ENCODE data around the gene AP2A1.
"Not testable (repeated sequence)": the region's sequence is repeated elsewhere in the genome, so short reads cannot be mapped to it uniquely, and the experiment has no call there.

AP2A1 gene

GRCh38 chr19:49817964-49818648, 51.3 kb downstream of the AP2A1 start, which contains the start of gene MED25:
Gene MED25, plus strand, starts transcription at chr19:49818289. Its CDS starts 53 bp downstream, at chr19:49818342.
- peak; percentile 25 for TF ChIP-seq CTCF (IDR thresholded peaks at IDR 0.05; ENCODE audit: insufficient read depth, low read length, missing control alignments)
- ChIA-PET CTCF (interaction anchor here (0.7 to 1.4 kb wide), 3 partner anchors 32 to 145 kb away, joined by 3 to 5 read pairs (median 4); partner anchors contain the start of gene PTOV1), POLR2A (interaction anchor here (1.1 kb wide), 1 partner anchor 33 kb away, joined by 4 read pairs; the partner anchor contains the start of gene PTOV1)
- no peak for DNase-seq (ENCODE audit: low read depth, low spot score)
- peak within 1 kb of the TSS; percentile 92 for H3K4me3 ChIP-seq (ENCODE audit: low read depth, low read length)

GRCh38 chr19:49818649-49819370, 52.0 kb downstream of the AP2A1 start:
- POLR2A ChIA-PET: interaction anchor here (1.1 kb wide), 1 partner anchor 32 kb away, joined by 4 read pairs; the partner anchor contains the start of gene PTOV1
- TF ChIP-seq CTCF (IDR thresholded peaks at IDR 0.05; ENCODE audit: insufficient read depth, low read length, missing control alignments): no peak
- CTCF ChIA-PET: interaction anchor here (1.0 to 1.4 kb wide), 3 partner anchors 9 to 102 kb away, joined by 4 to 7 read pairs (median 5); partner anchors contain the start of gene PTOV1
- H3K4me3 ChIP-seq (ENCODE audit: low read depth, low read length): peak overlapping the region; percentile 92
- DNase-seq (ENCODE audit: low read depth, low spot score): no peak

- CTCF ChIA-PET: interaction anchor here (1.0 to 1.4 kb wide), 3 partner anchors 9 to 102 kb away, joined by 4 to 7 read pairs (median 5); partner anchors contain the start of gene PTOV1
- POLR2A ChIA-PET; DNase-seq (ENCODE audit: low read depth, low spot score): not testable (repeated sequence)
- H3K4me3 ChIP-seq (ENCODE audit: low read depth, low read length): peak overlapping the region; percentile 92
These were observed 52.8 kb downstream of the AP2A1 start for GRCh38 chr19:49819452-49820115.

- no peak overlapping the region for H3K4me3 ChIP-seq (ENCODE audit: low read depth, low read length)
- DNase-seq (ENCODE audit: low read depth, low spot score): no peak
- no peak for TF ChIP-seq CTCF (IDR thresholded peaks at IDR 0.05; ENCODE audit: insufficient read depth, low read length, missing control alignments)
- POLR2A ChIA-PET: no interaction called here
- CTCF ChIA-PET: no interaction called here
These were observed 53.3 kb downstream of the AP2A1 start for GRCh38 chr19:49820125-49820524.

- DNase-seq (ENCODE audit: low read depth, low spot score): no peak
- TF ChIP-seq CTCF (IDR thresholded peaks at IDR 0.05; ENCODE audit: insufficient read depth, low read length, missing control alignments): no peak
- H3K4me3 ChIP-seq (ENCODE audit: low read depth, low read length): no peak overlapping the region
- CTCF ChIA-PET: no interaction called here
- POLR2A ChIA-PET: interaction anchor here (0.6 kb wide), 1 partner anchor 42 kb away, joined by 6 read pairs; no protein-coding TSS in a partner anchor
These were observed 56.7 kb downstream of the AP2A1 start for GRCh38 chr19:49823472-49823871.

- CTCF ChIA-PET: interaction anchor here (1.3 to 1.6 kb wide), 3 partner anchors 13 to 107 kb away, joined by 3 to 5 read pairs (median 3); no protein-coding TSS in a partner anchor
- no peak overlapping the region for H3K4me3 ChIP-seq (ENCODE audit: low read depth, low read length)
- no peak for TF ChIP-seq CTCF (IDR thresholded peaks at IDR 0.05; ENCODE audit: insufficient read depth, low read length, missing control alignments)
- no peak for DNase-seq (ENCODE audit: low read depth, low spot score)
- POLR2A ChIA-PET: no interaction called here
These were observed 57.9 kb downstream of the AP2A1 start for GRCh38 chr19:49824662-49825061.

Measured in AG04449 (cell line).